Umbilical cord (tissue), 2 donors: Measurements from ENCODE around the gene MAFG. TPM values are rescaled to one million over a fixed set of nuclear protein-coding genes. Genes with fewer than 3 reads are reported as not detected.
A peak's percentile ranks its signal among the peaks of the same experiment; 100 is the strongest.

Experiments used
- DNase-seq: peaks from one replicate; pipeline ENCODE4 v3.0.0-alpha.2; 2015; ENCODE audit warnings: low spot score
- total RNA-seq: library from RNA; depleted of rRNA; stranded (reverse); fragments of >200 nt; gene quantifications from one replicate; pipeline ENCODE4 v1.2.3, GENCODE V29; 2014; ENCODE audit warnings: low replicate concordance; ENCODE audit not compliant: insufficient read depth

The MAFG gene
- total RNA-seq: 8.4 TPM

DNA sequence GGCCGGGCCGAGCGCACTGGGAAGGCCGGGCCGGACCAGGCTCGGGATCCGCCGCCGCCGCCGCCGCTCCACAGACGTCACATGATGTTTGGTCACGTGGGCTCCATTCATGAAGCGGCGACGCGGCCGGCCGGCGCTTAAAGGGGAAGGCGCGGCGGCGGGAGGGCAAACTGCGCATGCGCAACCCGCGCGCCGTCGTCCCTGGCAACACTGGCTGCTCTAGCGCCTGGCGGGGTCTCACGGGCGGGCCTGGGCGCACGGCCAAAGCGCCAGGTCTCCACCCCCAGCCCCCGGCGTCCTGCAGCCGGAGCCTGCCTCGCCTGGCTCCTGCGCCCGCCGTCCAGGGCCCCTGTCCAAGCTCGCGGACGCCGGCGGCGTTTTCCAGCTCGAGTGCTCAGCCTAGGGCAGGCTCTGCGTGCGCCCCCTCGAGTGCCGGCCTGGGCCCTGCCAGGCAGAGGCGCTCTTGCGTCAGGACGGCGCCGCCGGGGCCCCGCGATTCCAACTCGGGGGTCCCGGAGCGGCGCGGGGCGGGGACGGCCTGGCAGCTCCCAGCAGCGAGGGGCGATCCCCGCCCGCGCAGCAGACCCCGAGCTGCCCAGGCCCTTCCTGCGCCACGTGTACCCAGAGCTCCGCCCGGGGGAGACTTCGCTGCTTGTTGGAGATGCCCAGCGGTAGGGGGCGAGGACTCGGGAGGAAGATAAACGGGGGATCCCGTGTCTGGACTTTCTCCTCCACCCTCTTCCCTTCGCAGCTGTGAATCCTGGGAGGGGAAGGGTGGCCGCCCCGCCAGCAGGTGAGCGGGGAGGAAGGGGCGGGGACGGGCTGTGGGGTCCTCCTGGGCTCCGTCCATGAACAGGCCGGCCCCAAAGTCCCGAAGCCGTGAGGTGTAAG, at the start of gene MAFG:
TSS of gene MAFG (minus strand) at position 83 of the 891 bp plus-strand sequence. CDS start 4,550 bp downstream, outside the sequence.
- DNase-seq: peak; percentile 98

DNA sequence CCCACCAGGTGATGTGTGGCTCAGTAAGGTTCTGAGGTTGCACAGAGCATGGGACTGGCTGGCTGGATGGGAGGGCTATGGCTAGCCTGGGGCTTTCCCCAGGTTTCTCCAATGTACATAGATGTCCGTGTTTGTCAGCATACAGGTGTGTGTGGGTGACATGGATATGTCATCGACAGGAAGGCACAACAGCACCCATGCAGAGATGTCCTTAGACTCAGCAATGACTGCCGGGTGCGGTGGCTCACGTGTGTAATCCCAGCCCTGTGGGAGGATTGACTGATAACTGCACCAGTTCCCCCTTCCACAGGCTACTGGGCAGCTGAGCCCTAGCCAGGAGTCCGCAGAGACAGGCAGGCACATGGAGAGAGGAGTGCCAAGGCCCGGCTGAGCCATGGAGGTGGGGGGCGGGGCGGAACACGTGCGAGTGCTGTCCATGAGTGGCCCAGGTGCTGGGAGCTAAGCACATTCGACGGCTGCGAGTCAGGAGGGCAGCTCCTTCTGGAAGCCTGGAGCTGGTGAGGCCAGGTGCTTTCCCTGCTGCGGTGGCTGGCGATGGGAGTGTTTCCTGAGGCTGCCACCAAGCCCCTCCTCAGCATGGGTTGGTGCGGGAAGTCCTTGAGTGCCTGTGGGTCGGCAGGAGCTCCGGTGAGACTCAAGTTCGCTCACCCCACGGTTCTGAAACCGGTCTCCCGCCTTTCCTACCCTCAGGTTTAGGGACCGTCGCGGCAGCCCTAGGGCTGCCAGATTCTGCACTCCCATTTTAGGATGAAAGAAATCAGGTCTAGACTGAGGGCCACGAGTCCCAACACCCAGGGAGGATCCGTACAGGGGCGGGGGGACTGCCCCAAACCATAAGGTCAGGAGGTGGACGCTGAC, 49.0 kb upstream of the MAFG start:
- DNase-seq: no peak

DNA sequence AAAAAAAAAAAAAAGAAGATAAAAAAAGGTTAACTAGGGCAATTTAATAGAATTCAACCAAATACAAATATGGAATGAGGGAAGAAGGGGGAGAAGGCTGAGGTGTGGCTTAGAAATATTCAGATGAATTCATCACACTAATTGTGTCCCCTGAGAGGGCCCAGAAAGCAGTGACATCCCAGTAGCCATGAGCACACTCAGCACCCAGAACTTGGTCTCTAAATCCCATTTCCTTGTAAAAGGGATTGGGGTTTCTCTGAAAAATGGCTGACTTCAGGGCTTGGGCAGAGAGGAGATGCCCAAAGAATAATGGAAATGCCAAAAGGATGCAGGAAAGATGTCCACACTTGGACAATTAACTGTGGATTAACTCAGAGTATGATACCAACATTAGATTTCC, 45.9 kb upstream of the MAFG start:
- DNase-seq: no peak

DNA sequence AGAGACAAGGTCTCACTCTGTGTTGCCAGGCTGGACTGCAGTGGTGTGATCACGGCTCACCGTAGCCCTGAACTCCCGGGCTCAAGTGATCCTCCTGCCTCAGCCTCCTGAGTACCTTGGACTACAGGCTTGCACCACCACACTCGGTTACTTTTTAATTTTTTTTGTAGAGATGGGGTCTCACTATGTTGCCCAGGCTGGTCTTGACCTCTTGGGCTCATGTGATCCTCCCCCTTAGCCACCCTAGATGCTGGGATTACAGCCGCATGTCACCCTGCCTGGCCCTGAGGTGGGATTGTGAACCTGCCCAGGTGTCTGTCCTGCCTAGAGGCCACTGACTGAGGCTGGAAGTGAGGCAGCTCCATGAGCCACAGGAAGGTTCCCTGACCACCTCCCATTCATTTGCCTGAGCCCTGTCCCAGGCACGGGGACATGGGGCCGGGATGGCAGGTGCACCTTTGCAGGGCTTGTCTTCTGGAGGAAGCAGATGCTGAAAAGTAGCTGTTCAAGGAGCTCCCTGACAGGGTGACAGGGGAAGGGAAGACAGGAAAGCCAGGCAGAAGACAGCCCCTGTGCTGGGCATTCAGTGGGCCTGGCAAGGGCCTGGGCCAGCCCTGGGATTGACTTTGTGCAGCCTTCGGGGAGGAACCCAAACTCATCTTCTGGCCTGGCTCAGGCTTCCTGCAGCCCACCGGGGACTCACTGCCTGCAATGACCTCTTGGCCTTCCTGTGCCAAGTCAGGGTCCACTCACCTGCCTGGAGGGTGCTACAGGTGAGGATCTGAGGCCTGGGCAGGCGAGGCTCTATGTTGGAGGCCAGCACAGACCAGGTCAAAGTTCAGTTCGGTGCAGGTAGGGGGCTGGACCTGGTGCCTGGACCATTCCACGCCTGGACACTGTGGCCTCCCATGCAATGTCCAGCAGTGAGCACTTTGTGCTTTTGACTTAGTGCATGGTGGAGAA, 41.6 kb upstream of the MAFG start:
- DNase-seq: no peak

DNA sequence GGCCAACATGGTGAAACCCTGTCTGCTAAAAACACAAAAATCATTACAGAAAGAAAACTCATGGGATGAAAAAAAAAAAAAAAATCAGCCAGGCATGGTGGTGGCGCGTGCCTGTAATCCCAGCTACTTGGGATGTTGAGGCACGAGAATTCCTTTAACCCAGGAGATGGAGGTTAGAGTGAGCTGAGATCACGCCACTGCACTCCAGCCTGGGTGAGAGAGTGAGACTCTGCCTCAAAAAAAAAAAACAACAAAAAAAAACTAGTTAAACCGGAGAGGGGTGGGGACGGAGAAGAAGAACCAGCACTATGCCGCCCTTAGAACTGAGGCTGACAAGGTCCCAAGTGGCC, 40.8 kb upstream of the MAFG start:
- DNase-seq: no peak

DNA sequence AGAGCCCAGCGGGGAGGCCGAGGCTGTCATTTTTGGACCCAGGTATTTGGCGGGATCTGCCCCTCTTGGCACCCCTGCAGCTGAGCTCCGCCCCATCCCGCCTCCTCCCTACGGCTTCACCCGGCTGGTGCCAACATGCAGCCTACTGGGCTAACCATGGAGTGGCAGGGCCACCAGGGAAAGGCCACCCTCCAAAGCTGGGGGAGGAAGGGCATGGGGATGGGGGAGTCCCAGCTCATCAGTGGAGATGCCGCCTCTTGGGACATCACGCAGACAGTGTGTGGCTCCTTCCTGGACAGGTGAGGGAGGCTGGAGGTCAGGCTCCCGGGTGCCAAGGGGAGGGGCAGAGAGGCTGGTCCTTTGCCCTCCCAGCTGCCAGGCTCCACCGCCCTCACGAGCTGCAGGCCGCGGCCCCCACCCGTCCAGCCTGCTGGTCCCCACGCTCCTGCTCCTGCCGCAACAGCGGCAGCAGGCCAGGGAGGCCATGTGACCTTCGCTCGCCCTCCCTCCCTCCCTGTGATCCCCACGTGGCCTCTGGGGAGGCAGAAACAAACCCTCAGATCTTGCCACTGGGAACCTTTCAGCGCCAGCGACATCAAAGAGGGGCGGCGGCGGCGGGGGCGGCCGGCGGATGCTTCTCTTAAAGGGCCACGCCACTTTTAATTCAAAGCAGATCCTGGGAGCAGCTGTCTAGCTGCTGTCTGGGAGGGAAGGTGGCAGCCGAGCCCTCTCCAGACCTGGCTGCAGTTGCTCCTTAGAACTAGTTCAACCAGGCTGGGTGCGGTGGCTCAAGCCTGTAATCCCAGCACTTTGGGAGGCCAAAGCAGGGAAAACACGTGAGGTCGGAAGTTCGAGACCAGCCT, 40.2 kb upstream of the MAFG start:
- peak; percentile 94 for DNase-seq

DNA sequence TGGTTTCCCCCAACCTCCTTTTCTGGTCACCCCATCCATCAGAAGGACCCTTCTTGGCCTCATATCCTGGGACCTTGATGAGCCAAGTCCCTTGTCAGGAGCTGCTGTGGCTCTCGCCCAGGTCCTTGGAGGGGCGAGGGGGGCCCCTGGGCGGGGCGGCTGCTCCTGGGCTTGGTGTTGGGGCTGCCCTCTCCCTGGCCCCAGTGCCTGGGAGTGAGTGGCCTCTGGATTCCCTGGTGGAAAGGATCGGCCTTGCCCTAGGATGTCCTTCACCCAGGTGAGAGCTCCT, 39.7 kb upstream of the MAFG start:
- no peak for DNase-seq

DNA sequence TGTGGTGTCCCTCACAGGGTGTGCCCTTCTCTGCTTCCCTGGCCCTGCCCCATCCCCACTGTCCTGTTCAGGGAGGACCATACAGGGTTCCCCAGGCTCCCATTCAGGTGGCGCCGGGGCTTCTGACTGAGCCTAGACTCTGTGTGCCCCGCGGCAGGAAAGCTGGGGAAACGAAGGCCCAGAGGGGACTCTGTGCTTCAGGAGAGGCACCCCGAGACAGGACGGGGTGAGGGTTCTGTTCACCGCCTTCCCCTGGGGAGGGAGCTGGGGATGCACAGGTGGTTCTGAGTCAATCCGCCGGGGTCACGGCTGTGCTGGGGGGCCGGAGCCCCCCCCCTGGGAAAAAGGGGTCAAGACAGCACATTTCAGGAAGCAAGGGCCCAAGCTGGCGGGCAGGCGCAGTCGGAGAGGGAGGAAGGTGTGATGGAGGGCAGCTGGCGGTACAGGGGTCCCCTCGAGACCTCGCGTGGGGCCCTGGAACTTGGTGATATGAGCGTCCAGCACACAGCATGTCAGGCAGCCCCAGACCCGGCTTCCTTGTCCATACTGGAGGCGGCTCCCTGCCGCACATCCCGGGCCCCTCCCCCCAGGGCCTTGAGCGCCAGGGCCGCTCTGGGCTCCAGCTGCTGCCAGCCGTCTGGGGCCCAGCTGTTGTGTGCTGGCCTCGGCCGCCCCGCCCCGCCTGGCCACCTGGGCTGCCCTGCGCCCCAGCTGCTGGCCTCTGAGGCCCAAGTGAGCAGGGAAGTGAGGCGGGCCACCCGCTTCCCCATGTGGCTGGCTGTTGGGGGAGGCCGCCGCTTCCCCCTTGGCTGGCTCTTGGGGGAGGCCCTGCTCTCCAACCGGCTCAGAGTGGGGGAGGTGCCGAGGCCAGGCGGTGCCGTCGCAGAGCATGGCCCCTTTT, 39.1 kb upstream of the MAFG start:
- peak; percentile 85 for DNase-seq

DNA sequence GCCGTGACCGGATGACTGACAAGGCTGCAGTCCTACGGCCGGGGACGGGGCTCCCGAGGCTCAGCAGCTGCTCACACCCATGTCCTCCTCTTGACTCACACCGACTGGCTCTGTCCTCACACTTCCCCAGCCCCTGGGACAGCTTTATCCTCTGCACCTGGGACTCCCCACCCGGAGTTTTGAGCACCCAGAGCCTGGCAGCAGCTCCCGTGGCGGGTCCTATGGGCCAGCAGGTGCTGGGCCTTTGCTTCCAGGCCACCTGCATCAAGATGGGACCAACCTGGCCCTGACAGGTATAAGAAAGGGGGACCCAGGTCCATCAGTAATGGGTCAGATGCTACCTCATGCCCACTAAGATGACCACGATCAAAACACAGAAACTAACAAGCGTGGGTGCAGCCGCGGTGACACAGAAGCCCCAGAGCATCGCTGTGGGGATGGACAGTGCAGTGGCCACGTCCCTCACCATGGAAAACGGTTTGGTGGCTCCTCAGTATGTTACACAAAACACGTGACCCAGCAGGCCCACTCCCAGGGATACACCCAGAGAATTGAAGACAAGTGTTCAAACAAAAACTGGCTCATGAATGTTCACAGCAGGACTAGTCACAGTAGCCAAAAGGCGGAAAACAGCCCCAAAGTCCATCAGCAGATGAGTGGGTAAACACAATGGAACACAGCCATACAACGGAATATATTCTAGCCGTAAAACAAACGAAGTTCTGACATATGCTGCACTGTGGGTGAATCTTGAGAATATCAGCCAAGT, 36.7 kb upstream of the MAFG start:
- DNase-seq: no peak

DNA sequence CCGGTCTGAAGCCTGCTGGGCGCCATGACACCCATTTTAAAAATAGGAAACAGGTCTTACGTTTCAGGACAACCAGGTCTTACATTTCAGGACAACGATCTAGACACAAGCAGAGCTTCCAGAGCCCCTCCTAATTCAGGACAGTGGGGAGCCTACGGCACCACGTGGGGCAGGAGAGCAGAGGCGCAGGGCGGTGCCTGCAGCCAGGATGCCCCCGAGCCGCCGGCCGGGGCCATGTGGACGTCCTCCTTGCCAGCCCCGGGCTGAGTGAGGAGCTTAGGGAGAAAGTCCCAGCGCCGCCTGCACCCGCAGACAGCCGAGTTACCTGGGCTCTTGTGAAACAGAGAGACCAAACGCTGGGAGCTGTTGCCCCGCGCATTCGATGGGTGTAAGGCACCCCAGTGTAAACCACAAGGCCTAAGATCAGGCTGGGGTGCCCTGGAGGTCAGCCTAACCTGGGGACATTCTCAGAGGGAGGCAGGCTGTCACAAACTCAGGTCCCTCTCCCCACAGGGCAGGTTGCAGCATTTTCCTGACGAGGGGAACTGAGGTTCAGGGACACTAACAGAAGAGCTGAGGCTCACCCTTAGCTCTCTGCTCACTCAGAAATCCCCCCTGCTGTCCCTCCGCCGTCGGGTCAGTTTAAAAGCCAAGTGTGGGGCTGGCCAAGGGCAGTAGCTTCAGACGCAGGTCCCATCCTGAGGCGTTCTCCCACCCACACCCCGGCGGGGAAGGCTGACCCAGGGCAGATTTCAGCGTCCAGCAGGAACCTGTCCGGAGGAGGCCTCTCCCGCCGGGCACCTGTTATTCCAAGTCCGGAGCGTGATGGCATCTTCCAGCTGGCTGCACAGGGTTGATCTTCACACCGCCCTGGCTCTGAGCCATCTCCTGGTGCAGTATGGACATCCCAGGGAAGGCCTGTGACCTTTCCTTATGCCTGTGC, 35.2 kb upstream of the MAFG start:
- DNase-seq: no peak

DNA sequence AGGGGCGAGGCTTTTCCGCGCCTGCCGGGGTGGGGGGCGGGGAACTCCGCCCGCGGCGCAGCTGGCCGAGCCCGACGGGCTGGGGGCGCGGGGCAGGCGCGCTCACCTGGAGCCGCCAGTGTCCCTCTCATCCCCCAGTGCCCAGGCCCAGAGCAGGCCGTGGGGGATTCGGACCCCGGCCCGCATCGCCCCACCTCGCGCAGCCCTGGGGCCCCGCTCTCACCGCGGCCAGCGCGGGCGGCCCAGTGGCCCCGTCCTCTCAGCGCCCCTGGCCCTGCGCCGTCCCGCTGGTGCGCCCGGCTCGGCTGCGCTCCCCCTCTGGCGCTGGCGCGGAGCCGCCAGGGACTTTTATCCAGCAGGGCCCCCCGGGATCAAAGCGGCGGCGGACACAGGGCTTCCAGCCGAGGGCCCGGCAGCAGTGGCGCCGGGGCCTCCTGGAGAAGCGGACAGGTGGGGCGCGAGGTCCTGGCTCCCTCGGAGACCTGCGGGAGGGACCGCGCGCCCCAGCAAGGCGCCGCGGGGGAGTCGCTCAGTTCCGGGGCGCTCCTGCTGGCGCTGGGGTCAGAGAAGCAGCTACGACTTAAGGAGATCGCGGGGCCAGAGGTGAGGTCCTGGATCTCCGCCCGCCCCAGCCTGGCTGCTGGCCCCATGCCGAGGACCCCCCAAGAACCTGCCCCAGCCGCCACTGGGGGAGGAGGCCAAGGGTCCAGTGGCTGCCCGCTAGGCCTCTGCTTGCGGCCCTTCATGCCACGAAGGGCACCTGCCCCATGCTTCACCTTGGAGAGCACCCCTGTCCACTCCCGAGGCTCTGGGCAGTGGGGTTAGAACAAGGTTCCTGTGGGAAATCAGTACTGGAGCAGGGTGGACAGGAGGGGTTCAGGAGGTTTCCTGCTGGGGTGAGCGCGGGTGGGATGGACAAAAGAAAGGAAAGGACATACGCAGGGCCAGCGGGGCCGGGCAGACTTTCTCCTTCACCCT, 34.3 kb upstream of the MAFG start:
- no peak for DNase-seq

DNA sequence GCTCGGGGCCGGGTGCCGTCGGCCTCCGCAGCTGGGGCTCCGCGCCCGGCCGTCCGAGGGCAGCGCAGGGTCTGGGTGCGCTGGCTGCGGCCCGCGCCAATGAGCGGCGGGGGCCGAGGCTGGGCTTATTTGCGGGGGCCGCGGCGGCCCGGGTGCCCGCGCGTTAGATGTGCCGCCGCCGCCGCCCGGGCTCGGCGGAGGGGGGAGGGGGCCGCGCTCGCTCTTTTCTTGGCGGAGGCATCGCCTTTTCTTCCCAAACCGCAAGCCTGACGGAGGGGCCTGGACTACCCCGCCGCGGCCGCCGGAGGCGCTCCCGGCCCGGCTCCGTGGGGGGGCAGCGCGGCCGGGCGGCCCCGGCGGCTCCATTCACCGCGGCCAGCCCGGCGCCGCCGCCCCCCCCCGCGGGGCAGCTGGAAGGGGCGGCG, 33.6 kb upstream of the MAFG start, which contains the start of gene NOTUM:
TSS of gene NOTUM (minus strand) at position 101 of the 425 bp plus-strand sequence. CDS start 278 bp downstream, outside the sequence.
- no peak for DNase-seq

DNA sequence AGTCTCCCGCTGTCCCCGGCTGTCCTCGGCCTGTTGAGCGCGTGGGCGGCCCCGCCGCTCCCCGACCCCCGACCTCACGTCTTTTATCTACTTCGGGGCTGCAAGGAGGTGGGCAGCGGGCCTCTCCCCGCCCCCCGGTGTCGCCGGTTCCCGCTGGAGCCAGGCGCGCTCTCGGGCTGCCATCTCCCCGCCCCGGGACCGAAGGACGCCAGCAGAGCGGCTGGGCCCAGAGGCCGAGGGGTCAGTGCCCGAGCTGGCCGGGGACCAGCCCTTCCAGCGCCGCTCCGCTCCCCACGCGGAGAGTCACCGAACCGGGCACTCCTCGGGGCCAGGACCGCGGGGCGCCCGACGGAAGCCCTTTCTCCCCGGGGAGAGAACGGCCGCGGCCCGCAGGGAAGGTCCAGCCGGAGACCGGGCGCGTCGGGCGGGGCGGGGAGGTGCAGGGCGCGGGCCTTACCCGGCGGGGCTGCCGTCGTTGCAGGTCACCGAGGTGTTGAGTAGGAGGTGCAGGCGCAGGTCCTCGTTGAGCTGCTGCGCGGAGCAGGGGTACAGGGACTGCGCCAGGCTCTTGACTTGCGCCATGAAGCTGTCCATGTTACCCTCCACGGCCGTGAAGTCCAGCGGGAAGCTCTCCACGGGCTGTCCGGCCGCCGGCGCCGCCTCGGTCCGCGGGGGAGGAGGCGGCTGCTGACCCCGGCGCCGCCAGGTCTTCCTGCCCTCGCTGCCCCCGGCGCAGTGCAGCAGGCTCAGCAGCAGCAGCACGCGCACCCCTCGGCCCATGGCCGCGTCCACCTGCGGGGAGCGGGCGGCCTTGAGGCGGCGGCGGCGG, 32.8 kb upstream of the MAFG start:
- no peak for DNase-seq

DNA sequence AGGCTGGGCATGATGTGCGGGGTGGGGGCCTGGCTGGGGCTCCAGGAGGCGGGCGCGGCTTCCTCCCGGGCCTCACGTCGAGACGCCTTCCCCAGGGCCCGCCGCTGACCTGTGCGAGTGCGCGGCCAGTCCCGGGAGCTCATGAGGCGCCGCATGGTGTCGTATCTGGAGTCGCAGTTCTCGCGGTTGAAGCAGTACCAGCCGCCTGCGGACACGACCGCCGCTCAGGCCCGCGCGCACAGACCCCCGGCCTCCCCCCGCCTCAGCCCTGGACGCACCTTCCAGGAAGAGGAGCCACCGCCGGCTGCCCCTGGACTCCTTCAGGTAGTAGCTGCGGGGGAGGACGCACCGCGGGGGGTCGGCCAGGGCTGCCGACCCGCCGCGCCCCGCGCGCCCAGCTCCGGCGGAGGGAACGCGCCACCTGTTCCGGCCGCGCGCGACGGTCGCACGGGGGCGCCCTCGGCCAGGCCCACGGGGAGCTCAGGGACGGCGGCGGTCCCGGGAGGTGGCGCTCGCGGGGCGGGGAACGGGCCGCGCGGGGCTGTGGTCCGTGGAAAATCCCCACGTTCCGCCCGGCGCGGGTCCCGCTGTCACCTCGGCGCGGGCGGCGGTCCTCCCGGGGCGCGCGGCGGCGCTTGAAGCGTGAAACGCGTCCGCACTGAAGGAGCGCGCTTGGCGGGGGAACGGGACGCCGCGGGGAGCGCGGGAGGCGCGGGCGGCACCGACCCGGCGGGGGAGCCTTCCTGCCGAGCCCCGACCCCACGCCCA, 32.0 kb upstream of the MAFG start:
- DNase-seq: peak; percentile 46
